Astrocyte of the cerebellum (primary cell): ENCODE results near the gene ARHGAP26.
"Not testable (repeated sequence)": the region's sequence is repeated elsewhere in the genome, so short reads cannot be mapped to it uniquely, and the experiment has no call there.

Experiments
- DNase-seq: peaks from one replicate; pipeline ENCODE4 v3.0.0-alpha.2; 2011; ENCODE audit warnings: low read depth
- H3K4me3 ChIP-seq: 2 replicates; pipeline ENCODE4 v1.5.1; 2011; ENCODE audit warnings: mild to moderate bottlenecking, low read depth, low read length, moderate library complexity
- in situ Hi-C: cut with HindIII; loops from 2 replicates; pipeline ENCODE4 v1.10.0; 2017; ENCODE audit warnings: low sequenced_read_pairs
- TF ChIP-seq, protein P1 (sequence below): IDR thresholded peaks from 2 replicates; pipeline ENCODE4 v1.5.1; 2012; ENCODE audit warnings: low read length, low read depth, moderate library complexity, mild to moderate bottlenecking; ENCODE audit errors: missing control alignments

ARHGAP26 gene

GRCh38 chr5:142924135-142924883 is 154.1 kb downstream of the ARHGAP26 start:
- in situ Hi-C loops: loop anchor here (25.0 kb wide), 1 partner anchor 463 kb away; no protein-coding TSS in a partner anchor
- DNase-seq: no peak
- H3K4me3 ChIP-seq: no peak overlapping the region
- TF ChIP-seq, protein P1, sequence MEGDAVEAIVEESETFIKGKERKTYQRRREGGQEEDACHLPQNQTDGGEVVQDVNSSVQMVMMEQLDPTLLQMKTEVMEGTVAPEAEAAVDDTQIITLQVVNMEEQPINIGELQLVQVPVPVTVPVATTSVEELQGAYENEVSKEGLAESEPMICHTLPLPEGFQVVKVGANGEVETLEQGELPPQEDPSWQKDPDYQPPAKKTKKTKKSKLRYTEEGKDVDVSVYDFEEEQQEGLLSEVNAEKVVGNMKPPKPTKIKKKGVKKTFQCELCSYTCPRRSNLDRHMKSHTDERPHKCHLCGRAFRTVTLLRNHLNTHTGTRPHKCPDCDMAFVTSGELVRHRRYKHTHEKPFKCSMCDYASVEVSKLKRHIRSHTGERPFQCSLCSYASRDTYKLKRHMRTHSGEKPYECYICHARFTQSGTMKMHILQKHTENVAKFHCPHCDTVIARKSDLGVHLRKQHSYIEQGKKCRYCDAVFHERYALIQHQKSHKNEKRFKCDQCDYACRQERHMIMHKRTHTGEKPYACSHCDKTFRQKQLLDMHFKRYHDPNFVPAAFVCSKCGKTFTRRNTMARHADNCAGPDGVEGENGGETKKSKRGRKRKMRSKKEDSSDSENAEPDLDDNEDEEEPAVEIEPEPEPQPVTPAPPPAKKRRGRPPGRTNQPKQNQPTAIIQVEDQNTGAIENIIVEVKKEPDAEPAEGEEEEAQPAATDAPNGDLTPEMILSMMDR: peak; percentile 41

DNA sequence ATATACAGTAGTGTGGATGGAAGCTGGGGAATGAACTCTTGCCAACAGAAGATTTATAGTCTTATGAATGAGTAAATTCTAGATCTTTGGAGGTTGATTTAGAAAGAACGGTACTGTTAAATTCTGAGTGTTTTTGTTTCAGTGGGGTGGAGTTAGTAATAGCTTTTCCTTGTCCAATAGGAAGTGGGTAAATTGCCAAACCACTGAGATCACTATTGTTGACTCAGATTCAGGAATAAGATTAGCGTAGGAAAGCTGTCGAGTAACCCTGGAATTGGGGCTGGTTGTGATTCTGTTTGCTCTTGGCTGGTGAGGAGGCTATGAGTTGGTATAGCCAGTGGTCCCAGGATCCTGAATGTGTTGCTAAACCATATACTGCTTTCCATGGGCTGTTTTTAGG is 155.6 kb downstream of the ARHGAP26 start:
- in situ Hi-C loops: no loop called here
- TF ChIP-seq, protein P1: no peak
- DNase-seq: peak; percentile 71
- H3K4me3 ChIP-seq: no peak overlapping the region

- in situ Hi-C loops: no loop called here
- TF ChIP-seq, protein P1: no peak
- no peak overlapping the region for H3K4me3 ChIP-seq
- no peak for DNase-seq
These were observed 156.4 kb downstream of the ARHGAP26 start for GRCh38 chr5:142926549-142926948.

DNA sequence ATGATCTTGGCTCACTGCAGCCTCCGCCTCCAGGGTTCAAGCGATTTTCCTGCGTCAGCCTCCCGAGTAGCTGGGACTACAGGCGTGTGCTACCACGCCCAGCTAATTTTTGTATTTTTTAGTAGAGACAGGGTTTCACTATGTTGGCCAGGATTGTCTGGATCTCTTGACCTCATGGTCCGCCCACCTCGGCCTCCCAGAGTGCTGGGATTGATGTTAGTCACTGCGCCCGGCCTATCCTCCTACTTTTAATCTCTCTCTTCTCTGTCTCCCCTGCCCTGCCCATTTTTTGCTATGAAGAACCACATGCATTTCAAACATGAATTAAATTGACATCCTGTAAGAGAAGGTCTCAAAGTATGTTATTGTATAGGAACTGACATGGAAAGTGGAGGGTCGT is 158.8 kb downstream of the ARHGAP26 start:
- in situ Hi-C loops, DNase-seq, H3K4me3 ChIP-seq: not testable (repeated sequence)

DNA sequence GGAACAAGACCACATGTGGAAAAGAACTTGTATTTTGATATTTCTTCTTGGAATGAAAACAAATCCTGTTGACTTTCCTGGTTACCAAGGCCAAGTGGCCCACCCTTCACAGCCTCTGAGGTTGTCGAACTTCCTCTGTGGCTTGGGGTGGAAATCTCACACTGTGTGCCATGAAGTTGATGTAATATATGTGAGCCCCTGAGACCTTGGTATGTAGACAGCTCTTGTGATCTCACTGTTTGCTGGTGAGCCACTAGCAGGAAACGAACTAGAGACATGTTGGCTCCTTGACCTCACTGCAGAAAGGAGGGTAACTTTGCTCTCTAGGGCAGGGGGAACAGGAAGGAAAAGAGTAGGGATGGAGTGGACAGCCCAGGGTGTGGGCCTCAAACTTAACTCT is 159.4 kb downstream of the ARHGAP26 start:
- in situ Hi-C loops: no loop called here
- DNase-seq: no peak
- no peak overlapping the region for H3K4me3 ChIP-seq
- TF ChIP-seq, protein P1: no peak

DNA sequence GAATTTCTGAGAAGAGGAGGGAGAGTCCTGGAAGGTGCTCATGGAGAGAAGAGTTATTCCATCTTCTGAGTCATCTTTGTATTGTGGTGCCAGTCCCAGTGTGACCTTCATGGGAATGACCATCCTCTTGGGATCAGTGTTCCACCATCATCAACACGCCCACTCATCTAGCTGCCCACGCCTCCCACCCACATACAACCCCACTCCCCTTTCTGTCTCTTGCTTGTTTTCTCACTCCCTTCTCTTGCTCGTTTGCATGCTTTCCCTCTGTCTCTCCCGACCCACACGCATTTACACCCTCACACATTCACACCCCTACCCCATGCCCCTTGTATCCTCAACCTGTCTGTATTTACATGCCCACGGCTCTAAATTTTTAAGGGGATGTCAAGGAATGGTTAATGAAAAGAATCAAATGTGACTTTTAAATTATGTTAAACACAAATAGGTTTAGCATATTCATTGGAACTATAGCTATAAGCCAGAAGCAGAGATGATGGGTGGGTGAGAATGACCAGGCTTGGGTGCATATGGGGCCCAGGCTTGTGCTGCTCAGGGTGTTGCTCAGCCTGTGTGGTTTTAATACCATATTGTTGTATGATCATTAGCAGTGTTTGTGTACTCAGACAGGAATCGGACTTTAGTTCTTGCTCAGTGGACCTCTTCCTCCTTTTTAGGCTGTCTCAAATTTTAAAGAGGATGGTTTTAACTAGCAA is 160.4 kb downstream of the ARHGAP26 start:
- no peak overlapping the region for H3K4me3 ChIP-seq
- TF ChIP-seq, protein P1: no peak
- no peak for DNase-seq
- in situ Hi-C loops: loop anchor here (10.0 kb wide), 1 partner anchor 894 kb away; no protein-coding TSS in a partner anchor
